C4-2B (cell line): Measurements from ENCODE around the gene MSMP.

Experiments
- H3K27ac ChIP-seq: fragments of 450-650 bp; 2 replicates; pipeline ENCODE4 v1.5.1; 2017
- CTCF ChIP-seq: fragments of 450-650 bp; conservative IDR thresholded peaks from 2 replicates; pipeline ENCODE4 v1.5.1; 2017; ENCODE audit warnings: mild to moderate bottlenecking
- ZFX ChIP-seq: fragments of 450-650 bp; IDR thresholded peaks from 2 replicates; pipeline ENCODE4 v1.6.1; 2017

The MSMP gene

GRCh38 chr9:35718721-35719511, 35.2 kb downstream of the MSMP start:
- TF ChIP-seq ZFX (no peak), CTCF (no peak)
- no peak overlapping the region for H3K27ac ChIP-seq

- H3K27ac ChIP-seq: no peak overlapping the region
- TF ChIP-seq CTCF: no peak
These were observed 36.8 kb downstream of the MSMP start for GRCh38 chr9:35717132-35717870.

GRCh38 chr9:35716230-35716629, 37.8 kb downstream of the MSMP start:
- no peak overlapping the region for H3K27ac ChIP-seq
- TF ChIP-seq CTCF (no peak), ZFX (no peak)

- no peak for TF ChIP-seq CTCF
- TF ChIP-seq ZFX: no peak
- H3K27ac ChIP-seq: no peak overlapping the region
These were observed 39.4 kb downstream of the MSMP start for GRCh38 chr9:35714579-35715252.

GRCh38 chr9:35714123-35714522, 40.0 kb downstream of the MSMP start:
- no peak overlapping the region for H3K27ac ChIP-seq
- no peak for TF ChIP-seq CTCF
- TF ChIP-seq ZFX: no peak

- TF ChIP-seq CTCF (no peak), ZFX (no peak)
- no peak overlapping the region for H3K27ac ChIP-seq
These were observed 40.5 kb downstream of the MSMP start for GRCh38 chr9:35713578-35713977.
